ENCODE measurements around the gene LRMDA.

LRMDA gene

DNA sequence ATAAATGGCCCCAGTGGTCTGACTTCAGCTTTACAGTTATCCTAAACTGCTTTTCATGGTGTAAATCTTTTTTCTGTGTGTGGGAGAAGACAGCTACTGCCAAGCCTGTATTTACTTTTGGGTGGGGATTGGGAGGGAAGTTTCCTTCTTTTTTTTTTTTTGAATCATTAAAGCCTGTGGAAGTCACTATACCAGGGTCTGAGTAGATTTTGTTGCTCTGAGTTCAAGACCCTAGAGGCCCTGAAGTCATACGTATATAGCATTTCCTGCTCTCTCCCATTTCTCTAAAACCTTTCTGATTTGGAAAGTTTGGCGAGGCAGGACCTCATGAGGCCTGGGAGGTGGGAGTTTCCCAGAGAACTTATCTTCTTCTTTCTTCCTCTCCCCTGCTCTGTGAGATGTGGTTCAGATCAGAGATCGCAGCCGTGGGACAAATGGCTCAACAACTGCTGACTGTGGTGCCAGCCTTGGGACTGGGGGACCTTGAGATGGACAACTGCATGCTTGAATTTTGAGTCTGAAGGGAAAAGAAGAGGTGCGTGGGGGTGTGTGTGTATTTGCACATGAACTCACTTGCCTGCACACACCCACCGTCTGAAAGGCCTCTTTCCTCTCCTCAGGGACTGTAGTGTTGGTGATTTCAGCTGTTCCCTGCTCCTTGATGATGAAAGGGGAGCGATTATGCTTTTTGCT, 18.1 kb downstream of the LRMDA start:
- DNase-seq (ENCODE audit: low spot score): no peak

DNA sequence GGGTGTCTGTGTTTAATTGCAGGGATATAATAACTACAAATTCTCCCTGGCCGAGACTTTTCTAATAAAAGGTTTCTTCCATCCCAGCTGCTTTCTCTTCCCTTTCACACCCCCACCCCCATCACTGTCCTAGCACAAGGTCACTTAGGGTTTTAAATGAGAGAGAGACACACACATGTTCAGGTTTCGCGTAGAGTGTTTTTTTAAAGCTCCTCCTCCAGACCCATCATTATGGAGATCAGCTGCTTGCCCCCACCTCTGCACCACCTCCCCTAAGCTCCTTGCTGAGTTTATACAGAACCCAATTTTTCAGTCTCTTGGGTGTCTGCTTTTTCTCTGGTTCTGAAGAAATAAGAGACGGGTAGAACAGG, 18.6 kb downstream of the LRMDA start:
- no peak for DNase-seq (ENCODE audit: low spot score)

DNA sequence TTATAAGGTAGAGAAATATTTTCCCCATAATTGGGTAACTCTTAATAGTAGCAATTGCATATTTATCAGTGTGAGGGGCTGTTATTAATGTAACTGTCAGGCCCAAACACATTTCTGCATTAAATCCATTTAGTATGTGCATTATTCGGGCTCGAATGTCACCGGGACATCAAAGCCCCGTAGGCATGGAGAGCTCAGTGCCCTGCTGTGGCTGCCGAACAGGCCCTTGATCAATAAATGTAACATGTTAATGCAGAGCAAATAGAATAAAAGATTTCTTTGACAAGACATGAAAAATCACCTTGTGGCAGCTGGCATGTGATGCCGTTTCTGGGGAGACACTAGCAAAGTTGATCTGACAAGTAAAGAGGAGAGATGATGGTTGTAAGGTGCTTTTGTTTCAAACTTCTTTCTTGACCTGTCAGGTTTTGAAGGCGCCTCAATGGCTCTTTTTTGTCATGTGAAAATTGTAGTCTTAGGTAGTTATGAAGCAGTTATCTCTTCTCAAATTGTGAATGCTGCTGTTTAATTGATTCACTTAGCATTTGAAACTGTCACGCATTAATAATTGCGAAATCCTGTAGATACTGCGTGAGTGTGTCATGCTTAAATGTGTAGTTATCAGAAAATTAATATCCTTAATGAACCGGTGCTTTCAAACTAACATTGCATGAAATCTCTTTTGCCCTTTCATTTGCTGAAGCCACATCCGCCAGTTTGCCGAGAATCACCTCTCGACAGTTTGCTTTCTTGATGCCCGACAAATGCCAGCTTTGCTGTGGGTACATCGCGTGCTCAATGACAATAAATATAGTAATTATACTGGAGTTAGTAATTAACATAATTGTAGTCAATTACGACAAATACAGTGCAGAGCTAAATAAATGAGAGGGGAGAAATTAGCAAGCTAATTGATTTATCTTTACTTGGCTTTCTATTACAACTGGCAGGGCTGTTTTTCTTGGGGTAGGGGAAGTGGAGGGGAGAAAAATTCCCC, 19.5 kb downstream of the LRMDA start:
- no peak for DNase-seq (ENCODE audit: low spot score)

DNA sequence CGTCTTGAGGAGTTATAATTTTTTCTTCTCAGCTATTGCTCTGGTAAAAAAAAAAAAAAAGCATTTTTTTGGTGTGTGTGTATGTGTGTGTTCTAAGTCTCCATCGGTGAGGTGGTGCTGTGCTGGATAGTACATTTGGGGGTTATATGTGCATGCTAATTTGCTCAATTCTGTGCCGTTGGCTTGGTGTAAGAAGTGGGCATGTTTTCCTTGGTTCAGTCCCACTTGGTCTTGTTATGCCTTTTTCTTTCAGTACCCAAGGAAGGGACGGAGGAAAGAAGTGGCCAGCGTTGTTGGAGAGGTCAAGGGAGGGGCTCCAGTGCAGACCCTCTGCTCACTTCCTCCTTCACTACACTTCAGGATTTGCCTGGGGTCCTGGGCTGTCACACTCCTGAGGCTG, 20.4 kb downstream of the LRMDA start:
- DNase-seq (ENCODE audit: low spot score): no peak

DNA sequence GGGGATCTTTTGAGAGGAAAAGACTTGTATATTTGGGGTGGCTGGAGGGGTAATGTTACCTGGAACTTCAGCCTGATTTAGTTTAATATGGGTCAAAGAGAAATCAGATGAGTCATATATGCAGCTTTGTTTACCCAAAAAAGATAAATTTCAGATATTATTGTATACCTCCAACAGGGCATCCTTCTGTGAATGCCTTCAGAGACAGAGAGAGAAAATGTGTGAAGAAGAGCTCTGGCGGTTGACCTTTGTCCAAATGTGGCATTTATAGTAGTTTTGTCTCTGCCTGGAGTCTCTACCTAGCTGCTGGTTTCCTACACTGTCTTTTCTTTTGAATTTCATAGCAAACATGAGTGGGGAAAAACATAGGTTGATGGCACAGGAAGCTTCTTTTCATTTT, 21.6 kb downstream of the LRMDA start:
- no peak for DNase-seq (ENCODE audit: low spot score)

DNA sequence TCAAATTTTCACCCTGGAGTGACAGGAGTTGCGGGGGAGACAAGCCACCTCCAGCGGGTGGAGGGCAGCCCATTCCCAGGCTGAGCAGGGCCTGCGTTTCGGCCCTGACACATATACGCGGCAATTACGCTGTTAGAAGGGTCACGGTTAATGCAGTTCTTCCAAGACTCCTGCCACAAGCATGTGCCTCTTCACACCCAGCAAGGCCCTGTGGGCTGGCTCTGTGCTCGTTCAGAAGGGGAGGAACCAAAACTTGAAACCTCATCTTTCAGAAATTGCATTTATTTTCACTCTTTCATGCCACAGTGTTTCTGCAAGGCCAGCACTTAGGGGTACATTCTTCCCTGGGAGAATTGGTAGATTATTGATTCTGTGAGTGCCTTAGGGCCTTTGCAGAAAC, 24.7 kb downstream of the LRMDA start:
- DNase-seq (ENCODE audit: low spot score): no peak

DNA sequence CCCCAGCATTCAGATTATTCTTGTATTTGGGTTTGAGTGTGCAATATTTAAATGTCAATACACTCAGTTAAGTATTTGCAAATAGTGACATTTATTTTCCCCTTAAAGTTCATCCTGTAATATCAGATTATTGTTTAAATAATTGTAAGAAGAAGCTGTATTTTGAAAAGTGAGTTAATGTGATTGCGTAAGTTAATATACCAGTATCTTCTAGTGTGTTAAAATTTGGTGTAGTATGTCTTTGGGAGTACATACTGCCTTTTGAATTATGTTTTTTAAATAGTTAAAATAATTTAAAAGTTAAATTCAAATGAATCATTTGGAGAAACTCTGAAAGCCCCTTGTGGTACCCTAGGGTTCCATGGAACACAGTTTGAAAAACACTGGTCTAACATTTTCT, 28.6 kb downstream of the LRMDA start:
- DNase-seq (ENCODE audit: low spot score): no peak

DNA sequence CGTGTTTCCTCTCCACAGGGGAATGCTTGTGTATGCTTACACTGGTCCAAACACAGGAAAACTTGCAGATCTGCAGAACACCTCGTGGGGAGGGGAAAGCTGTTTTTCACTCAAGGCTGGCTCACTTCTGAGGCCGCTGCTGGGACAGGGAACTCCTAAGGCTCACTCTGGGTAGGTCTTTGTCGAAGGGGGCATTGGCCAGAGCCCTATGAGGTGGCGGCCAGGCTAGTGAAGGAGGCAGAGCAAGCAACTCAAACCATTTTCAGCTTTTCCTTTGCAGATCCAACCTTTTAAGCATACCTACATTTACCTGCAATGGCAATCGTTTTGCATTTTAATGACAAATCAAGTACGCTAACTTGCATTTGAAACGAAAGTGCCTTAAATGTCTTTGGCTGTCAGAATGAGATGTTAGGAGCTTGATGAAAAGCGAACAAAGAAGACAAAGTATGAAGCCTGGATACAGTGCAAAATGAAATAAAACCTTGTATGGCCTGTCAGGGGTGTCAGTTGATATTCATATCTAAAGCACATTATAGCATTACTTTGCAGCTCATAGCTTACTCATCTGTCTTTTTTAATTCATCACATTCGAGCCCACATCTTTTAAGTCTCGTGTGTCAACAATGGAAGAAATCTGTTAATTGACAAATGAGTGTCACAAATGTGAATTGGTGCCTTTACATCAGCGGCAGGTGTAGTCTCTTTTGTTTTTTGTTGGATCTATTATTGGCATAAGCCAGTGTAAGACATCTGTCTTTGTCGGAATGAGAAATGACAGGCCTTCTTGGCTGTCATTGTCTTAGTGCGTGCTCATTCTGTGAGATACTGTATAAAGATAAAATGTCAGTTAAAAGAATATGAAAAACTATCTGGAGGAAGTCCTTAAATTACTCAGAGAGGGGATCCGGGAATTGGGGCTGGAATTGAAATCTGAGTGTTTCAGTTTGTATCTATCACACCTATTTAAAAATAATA, 30.5 kb downstream of the LRMDA start:
- DNase-seq (ENCODE audit: low spot score): no peak

DNA sequence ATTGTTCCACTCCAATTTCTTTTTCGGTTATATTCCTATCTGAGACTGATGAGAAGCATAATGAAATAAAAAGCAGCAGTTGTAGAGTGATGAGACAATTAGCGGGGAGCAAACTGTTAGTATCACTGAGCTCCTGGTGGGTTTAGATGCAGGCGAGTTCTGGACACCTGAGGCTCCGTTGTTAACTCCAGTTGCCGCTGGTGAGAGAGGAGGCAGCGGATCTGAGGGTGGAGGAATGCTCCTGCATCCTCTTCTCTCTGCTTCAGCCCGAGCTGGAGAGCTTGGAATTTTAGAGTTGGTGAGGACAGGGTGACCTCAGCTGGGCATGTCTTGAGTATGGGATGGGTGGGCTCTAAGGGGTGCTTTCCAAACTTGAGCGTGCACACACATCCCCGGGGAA, 31.4 kb downstream of the LRMDA start:
- DNase-seq (ENCODE audit: low spot score): no peak

DNA sequence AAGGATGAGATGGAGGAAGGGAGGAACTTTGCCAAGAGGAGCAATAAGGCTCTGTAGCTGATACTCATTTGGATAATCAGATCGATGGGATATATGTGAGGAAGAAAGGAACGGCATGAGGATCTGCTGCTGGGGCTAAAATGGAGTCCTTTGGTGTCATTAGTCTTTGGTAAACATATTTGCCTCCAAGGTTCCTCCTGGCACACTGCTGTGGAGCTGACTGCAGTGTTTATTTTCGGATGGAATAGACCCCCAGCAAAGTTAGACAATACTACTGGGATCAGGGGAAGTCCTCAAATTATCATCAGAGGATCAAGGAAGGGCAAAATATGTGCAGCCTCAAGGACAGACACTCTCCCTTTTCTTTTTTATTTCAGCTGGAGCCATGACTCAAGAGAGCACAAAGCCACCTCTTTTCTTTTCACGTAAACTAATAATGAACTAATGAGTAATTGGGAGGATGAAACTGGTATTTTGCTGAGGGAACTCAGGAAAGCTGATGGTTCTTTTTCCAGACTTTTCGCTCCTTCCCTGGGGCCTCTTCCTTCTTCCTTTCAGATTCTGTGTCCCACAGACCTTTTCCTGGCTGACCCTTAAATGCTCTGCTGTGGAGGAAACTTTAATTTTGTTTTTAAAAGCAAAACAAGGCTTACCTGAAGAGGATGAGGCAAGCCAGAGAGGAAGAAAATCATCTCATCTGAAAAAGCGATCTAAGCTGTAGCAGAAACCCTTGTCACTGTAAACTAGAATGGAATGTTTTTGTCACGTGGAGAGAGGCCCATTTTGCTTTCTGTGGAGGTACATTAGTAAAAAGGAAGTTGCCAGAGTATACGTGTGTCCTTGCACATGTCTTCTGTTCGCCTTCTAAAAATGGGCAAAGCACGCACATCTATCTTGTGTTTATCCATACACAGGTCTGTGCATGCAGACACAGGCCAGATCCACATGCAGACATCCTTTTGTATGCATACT, 33.3 kb downstream of the LRMDA start:
- no peak for DNase-seq (ENCODE audit: low spot score)

DNA sequence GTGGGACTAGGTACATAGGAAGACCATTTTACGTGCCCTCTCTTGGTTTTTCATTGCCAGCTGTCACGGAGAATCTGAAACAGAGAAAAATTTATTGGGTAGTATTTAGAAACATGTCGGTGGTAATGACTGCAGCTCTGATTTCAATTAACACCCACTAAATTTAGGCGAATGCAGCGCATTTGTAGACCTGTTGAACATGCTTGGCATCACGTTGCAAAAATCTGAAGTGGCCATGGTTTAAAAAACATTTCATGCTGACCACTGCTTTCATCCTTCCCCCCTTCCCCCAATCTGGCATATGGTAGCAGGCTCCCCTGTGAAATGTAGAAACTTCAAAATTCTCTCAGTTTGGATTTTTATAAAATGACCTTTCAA, 34.0 kb downstream of the LRMDA start:
- no peak for DNase-seq (ENCODE audit: low spot score)

DNA sequence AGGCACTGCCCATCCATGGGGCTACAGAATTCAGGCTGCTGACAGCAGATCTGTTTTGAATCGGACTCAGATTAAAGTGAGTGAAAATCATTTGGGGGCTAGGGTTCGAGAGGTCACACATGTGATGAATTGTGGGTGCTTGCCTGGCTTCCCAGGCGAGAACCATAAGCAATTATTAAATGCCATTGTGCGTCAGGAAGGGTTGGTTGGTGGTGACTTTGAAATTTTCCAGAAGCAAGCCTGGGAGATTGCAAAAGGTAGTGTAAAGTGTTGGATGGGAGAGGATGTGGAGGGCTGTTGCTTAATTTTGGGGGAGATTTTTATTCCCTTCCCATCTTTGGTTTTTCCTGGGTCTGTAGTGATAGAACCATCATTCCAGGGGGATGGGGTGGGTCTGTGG, 34.6 kb downstream of the LRMDA start:
- no peak for DNase-seq (ENCODE audit: low spot score)

DNA sequence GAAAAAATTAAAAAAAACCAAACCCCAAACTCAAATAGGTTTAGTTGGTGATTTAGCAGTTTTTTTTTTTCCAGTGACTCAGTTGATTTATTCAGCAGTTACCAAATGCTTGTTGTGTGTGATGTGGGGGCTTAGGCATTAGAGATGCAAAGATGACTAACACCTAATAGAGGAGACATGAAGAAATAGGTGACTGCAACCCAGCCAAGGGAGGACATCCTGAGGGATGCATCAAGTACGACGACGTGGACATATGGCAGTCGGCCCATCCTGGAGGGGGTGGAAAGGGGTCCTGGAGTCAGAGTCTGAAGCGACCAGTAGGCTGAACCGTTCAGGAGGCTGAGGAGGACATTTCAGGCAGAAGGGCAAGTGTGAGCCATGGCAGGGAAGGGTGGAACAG, 35.5 kb downstream of the LRMDA start:
- DNase-seq (ENCODE audit: low spot score): no peak

DNA sequence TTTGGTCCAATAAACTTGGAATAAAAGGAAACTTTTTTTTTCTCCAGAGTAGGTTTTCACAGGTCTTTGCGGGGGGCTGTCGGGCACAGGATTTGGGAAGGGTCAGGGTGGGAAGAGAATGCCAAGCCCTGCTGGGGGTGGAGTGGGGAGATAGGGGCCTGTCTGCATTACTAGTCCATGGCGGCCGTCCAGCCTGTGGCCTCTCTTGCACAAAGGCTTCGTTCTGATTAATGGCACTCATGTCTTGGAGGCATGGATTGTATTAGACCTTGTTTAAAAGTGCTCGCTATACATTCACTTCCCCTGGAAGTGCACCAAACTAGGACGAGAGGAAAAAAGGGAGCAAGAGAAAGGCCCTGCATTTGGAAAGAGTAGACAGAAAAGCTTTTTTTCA, 37.2 kb downstream of the LRMDA start:
- DNase-seq (ENCODE audit: low spot score): no peak

DNA sequence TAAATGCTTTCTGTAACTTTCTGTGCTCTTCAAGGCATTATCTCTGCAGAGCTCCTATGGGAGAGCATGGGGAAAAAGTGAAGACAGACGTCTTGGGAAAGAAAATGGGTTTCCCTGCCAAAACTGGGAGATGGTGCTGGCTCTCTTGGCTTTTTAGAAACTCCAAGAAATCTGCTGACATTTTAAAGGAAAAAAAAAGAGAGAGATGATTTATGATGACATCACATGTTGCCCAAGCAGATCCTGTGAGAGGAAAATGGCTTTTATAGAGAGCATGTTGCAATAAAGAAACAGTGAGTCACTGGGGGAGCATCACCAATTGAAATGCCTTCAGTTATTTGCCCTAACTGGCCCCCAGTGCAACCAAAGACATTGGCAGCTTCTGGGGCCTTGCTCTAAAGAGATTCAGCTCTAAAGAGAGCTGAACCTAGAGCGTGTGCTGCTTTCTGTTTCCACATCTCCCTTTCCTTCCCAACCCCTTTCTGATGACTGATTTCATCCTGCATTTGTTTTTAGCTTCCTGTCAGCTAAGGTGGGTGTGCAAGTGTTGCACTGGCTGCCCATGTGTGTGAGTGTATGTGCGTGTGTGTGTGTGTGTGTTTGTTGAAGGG, 37.7 kb downstream of the LRMDA start:
- DNase-seq (ENCODE audit: low spot score): no peak

DNA sequence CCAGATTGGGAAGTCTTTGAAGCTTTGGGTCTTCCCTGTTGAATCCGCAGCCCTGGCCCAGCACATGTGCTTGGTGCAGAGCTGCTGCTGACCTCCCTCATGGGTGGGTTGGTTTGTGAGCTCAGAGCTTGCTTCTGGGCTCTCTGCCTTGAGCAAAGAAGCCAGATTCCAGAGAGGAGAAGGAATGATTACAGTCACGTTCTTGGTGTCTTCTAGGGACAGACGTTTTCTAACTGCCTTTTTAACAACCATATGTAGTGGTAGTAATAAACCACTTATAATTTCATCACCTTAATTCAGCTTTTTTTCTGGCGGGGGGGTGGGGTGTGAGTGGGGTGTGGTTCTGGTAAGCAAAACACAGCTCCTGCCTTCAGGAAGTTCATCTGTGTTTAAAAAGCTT, 39.5 kb downstream of the LRMDA start:
- DNase-seq (ENCODE audit: low spot score): no peak

DNA sequence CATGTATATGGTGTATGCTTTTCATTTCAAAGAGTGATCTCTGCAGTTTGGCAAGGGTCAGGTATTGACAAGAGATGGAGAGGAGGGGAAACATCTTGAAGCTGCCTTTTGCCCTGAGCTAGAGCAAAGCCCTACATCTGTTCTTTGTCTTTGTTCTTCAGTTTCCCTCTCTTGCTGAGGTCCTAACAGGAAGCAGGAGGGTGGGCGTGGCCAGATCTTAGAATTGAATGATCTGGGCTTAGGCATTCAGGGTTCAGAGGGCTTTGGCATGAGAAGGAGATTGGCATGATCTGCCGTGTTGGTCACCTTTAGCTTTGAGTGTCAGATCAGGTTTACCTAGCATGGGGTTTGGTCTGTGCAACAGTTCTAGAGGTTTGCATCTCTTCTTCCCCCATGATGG, 41.3 kb downstream of the LRMDA start:
- no peak for DNase-seq (ENCODE audit: low spot score)

DNA sequence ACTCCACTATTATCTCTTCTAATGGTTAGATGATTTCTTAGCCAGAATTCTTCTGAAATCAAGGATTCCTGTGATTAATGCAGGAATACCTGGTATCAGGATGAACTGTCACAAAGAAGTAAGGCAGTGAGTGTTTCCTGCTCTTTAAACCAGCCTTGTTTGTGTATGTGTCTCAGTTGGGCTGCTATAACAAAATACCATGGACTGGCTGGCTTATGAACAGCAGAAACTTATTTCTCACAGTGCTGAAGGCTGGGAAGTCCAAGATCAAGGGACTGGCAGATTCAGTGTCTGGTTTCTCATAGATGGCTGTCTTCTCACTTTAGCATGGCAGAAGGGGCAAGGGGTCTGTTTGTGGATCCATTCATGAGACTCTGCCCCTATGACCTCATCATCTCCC, 42.7 kb downstream of the LRMDA start:
- DNase-seq (ENCODE audit: low spot score): no peak

DNA sequence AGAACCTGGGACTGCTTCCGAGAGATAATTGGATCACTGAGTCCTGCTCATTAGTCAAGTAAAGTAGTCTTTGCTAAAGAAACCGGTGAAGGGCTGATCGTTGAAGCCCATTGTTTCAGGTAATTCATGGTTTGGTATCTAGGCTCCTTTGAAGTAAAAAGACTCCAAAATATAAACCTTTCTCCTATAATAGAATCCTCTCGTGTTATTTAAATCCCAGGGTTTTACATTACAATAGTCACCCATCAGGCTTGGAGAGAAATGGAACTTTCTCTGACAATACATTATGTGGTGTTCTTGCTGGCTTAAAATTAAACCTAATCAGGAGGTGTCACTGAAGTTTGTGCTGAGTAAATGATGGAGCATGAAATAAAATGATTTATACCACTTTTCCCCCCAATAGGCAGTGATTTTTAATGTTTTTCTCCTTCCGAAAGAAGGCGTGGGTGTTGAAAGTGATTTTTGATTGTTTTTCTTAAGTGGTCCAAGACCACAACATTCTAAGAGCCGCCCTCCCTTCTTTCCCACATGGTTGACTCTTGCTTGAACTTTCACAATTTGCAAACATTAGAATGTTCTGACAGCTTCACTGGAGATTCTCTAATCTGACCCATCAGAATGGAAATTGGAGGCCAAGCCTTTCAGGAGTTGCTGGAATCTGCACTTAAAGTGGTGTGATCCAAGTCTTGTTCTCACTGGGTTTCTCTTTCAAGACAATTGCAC, 44.2 kb downstream of the LRMDA start:
- DNase-seq (ENCODE audit: low spot score): no peak

DNA sequence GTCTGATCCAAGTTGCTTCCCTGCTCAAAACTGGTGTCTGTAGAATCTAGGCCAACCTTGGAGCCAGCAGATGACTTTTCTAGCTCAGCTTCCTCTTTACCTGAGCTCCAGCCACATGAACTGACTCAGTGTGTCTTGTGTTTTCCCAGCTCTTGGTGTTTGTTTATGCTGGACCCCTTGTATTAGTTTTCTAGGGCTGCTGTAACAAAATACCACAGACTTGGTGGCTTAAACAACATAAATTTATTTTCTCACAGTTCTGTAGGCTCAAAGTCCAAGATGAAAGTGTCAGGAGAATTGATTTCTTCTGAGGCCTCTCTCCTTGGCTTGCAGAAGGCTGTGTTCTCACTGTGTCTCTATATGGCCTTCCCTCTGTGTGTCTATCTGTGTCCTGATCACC, 45.1 kb downstream of the LRMDA start:
- no peak for DNase-seq (ENCODE audit: low spot score)

All from iPS-NIHi11 (cell line).